NCI-H226 (cell line): ENCODE data around the gene NME7.

Experiments used
- DNase-seq: peaks from one replicate; pipeline ENCODE4 v3.0.0-alpha.2; 2015

The NME7 gene

GRCh38 chr1:169102567-169102966 is 265.0 kb downstream of the NME7 start:
- DNase-seq = peak; percentile 70

- DNase-seq = no peak
Observed at GRCh38 chr1:169100651-169101088, 266.9 kb downstream of the NME7 start.

GRCh38 chr1:169100208-169100607 is 267.4 kb downstream of the NME7 start:
- DNase-seq = peak; percentile 82

GRCh38 chr1:169099561-169099960 is 268.0 kb downstream of the NME7 start:
- peak; percentile 67 for DNase-seq

GRCh38 chr1:169098380-169098779 is 269.2 kb downstream of the NME7 start:
- DNase-seq = no peak

- no peak for DNase-seq
Observed at GRCh38 chr1:169094897-169095569, 272.6 kb downstream of the NME7 start.

- no peak for DNase-seq
Observed at GRCh38 chr1:169092399-169092798, 275.2 kb downstream of the NME7 start.

GRCh38 chr1:169091480-169091941 is 276.1 kb downstream of the NME7 start:
- no peak for DNase-seq

- no peak for DNase-seq
Observed at GRCh38 chr1:169090900-169091311, 276.7 kb downstream of the NME7 start.

- no peak for DNase-seq
Observed at GRCh38 chr1:169090308-169090899, 277.2 kb downstream of the NME7 start.

- no peak for DNase-seq
Observed at GRCh38 chr1:169089776-169090175, 277.8 kb downstream of the NME7 start.

- DNase-seq = no peak
Observed at GRCh38 chr1:169087876-169088275, 279.7 kb downstream of the NME7 start.

GRCh38 chr1:169086603-169087455 is 280.8 kb downstream of the NME7 start:
- DNase-seq = peak; percentile 31

- DNase-seq = no peak
Observed at GRCh38 chr1:169085911-169086310, 281.7 kb downstream of the NME7 start.
